Nephron progenitor cell (in vitro differentiated cells): ENCODE results near the gene ZNF165.

Source experiments
- DNase-seq: peaks from one replicate; pipeline ENCODE4 v3.0.0; 2021
- H3K27ac Mint-ChIP-seq: 2 replicates; pipeline ENCODE4 v1.8.0; 2021; ENCODE audit warnings: mild to moderate bottlenecking, moderate library complexity, mixed read lengths
- H3K27me3 Mint-ChIP-seq: 2 replicates; pipeline ENCODE4 v1.8.0; 2021; ENCODE audit warnings: mild to moderate bottlenecking, low read depth, mixed read lengths; ENCODE audit not compliant: poor library complexity
- H3K36me3 Mint-ChIP-seq: 2 replicates; pipeline ENCODE4 v1.8.0; 2021; ENCODE audit warnings: low read depth, mixed read lengths
- H3K4me1 Mint-ChIP-seq: 2 replicates; pipeline ENCODE4 v1.8.0; 2021; ENCODE audit warnings: mixed read lengths
- H3K4me3 Mint-ChIP-seq: 2 replicates; pipeline ENCODE4 v1.8.0; 2021; ENCODE audit warnings: mild to moderate bottlenecking, moderate library complexity, mixed read lengths
- H3K9me3 Mint-ChIP-seq: 2 replicates; pipeline ENCODE4 v1.8.0; 2021; ENCODE audit warnings: mild to moderate bottlenecking, moderate library complexity, mixed read lengths
- CTCF ChIP-seq: fragments of 200-600 bp; sonication (generic); IDR thresholded peaks from 2 replicates; pipeline ENCODE4 v1.5.0; 2021; ENCODE audit warnings: antibody characterized with exemption

The ZNF165 gene

DNA sequence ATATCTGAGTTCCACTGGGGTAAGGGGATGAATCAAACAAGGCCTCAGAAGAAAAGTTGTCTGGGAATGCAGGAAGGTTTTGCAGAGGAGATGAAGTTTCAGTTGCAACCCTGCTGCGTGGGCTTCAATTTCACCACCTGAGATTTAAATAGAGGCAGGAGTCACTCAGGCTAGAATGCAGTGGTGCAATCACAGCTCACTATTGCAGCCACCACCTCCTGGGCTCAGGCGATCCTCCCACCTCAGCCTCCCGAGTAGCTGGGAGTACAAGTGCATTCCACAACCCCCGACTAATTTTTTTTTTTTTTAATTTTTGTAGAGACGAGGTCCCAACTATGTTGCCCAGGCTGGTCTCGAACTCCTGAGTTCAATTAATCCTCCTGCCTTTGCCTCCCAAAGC is 1.5 kb upstream of the ZNF165 start:
- no peak overlapping the region for H3K27ac Mint-ChIP-seq
- TF ChIP-seq CTCF: no peak
- DNase-seq: no peak
- no peaks in the 10 kb centered on the region for H3K9me3 Mint-ChIP-seq
- H3K4me3 Mint-ChIP-seq: peak overlapping the region; percentile 93
- peaks cover 36% of the 10 kb centered on the region for H3K27me3 Mint-ChIP-seq
- H3K36me3 Mint-ChIP-seq: no peaks in the 10 kb centered on the region
- peaks cover 23% of the 10 kb centered on the region for H3K4me1 Mint-ChIP-seq

- TF ChIP-seq CTCF: no peak
- peaks cover 28% of the 10 kb centered on the region for H3K27me3 Mint-ChIP-seq
- H3K36me3 Mint-ChIP-seq: peaks cover 5% of the 10 kb centered on the region
- H3K27ac Mint-ChIP-seq: peak overlapping the region; percentile 100
- peak; percentile 91 for DNase-seq
- H3K4me3 Mint-ChIP-seq: peak overlapping the region; percentile 93
- peaks cover 4% of the 10 kb centered on the region for H3K9me3 Mint-ChIP-seq
- H3K4me1 Mint-ChIP-seq: peaks cover 23% of the 10 kb centered on the region
Observed at GRCh38 chr6:28080631-28081485, 490 bp downstream of the ZNF165 start.

DNA sequence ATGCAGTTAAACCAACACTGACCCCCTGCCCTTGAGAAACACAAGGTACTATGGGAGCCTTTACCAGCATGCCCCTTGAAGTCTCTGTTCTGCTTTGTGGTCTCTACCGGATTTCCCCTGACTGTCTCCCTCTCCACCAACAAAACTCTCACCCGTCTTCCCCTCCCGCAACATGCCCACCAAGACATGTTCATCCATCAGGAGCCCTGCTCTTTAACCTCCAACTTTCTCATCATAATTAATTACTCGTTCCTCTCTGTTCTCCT is 1.1 kb downstream of the ZNF165 start:
- H3K27ac Mint-ChIP-seq: peak overlapping the region; percentile 100
- peaks cover 11% of the 10 kb centered on the region for H3K36me3 Mint-ChIP-seq
- DNase-seq: no peak
- TF ChIP-seq CTCF: no peak
- H3K4me3 Mint-ChIP-seq: peak overlapping the region; percentile 93
- H3K4me1 Mint-ChIP-seq: peaks cover 23% of the 10 kb centered on the region
- peaks cover 10% of the 10 kb centered on the region for H3K9me3 Mint-ChIP-seq
- peaks cover 22% of the 10 kb centered on the region for H3K27me3 Mint-ChIP-seq

GRCh38 chr6:28082939-28083338 is 2.6 kb downstream of the ZNF165 start:
- no peak overlapping the region for H3K27ac Mint-ChIP-seq
- H3K4me3 Mint-ChIP-seq: peak overlapping the region; percentile 53

DNA sequence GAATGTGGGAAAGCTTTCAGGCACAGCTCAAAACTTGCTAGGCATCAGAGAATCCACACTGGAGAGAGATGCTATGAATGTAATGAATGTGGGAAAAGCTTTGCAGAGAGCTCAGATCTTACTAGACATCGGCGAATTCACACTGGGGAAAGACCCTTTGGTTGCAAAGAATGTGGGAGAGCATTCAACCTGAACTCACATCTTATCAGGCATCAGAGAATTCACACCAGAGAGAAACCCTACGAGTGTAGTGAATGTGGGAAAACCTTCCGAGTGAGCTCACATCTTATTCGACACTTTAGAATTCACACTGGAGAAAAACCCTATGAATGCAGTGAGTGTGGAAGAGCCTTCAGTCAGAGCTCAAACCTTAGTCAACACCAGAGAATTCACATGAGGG is 8.7 kb downstream of the ZNF165 start:
- DNase-seq: no peak
- Mint-ChIP-seq H3K4me3 (no peak overlapping the region), H3K36me3 (peaks cover 56% of the 10 kb centered on the region), H3K27ac (no peak overlapping the region), H3K9me3 (peaks cover 47% of the 10 kb centered on the region), H3K27me3 (peaks cover 9% of the 10 kb centered on the region), H3K4me1 (no peaks in the 10 kb centered on the region)
- TF ChIP-seq CTCF: no peak

More at GRCh38 chr6:28082939-28083338, 2.6 kb downstream of the ZNF165 start:
- H3K36me3 Mint-ChIP-seq: peaks cover 23% of the 10 kb centered on the region
- H3K27me3 Mint-ChIP-seq: peaks cover 23% of the 10 kb centered on the region
- DNase-seq: no peak
- peaks cover 18% of the 10 kb centered on the region for H3K9me3 Mint-ChIP-seq
- TF ChIP-seq CTCF: no peak
- peaks cover 23% of the 10 kb centered on the region for H3K4me1 Mint-ChIP-seq
